HG03103 (cell line): ENCODE results near the gene KCTD11.
"Not testable (repeated sequence)": the region's sequence is repeated elsewhere in the genome, so short reads cannot be mapped to it uniquely, and the experiment has no call there.

ENCODE experiments used
- ATAC-seq: cut with Tn5 transposase; IDR thresholded peaks from one replicate; pipeline ENCODE4 v1.9.1; 2021; ENCODE audit warnings: low read depth; ENCODE audit not compliant: unreplicated experiment

The KCTD11 gene

GRCh38 chr17:7340179-7340578 lies 11.8 kb upstream of the KCTD11 start:
- no peak for ATAC-seq

GRCh38 chr17:7341842-7342241 lies 10.1 kb upstream of the KCTD11 start:
- no peak for ATAC-seq

GRCh38 chr17:7343250-7343649 lies 8.7 kb upstream of the KCTD11 start:
- ATAC-seq: no peak

GRCh38 chr17:7346761-7347614 lies 5.0 kb upstream of the KCTD11 start:
- ATAC-seq: no peak

GRCh38 chr17:7347630-7348477 lies 4.1 kb upstream of the KCTD11 start:
- ATAC-seq: no peak

- no peak for ATAC-seq
Observed at GRCh38 chr17:7348478-7349242, 3.3 kb upstream of the KCTD11 start.

GRCh38 chr17:7352503-7352889 lies 534 bp downstream of the KCTD11 start:
- no peak for ATAC-seq

GRCh38 chr17:7352910-7353635 lies 1.1 kb downstream of the KCTD11 start:
- no peak for ATAC-seq

- ATAC-seq: no peak
Observed at GRCh38 chr17:7354262-7354843, 2.4 kb downstream of the KCTD11 start.

GRCh38 chr17:7355053-7355452 lies 3.1 kb downstream of the KCTD11 start, which contains the start of gene TMEM95:
Gene TMEM95, plus strand, starts transcription at chr17:7355156. Its CDS starts 49 bp downstream, at chr17:7355205.
- ATAC-seq: no peak

- no peak for ATAC-seq
Observed at GRCh38 chr17:7355573-7355972, 3.6 kb downstream of the KCTD11 start.

- ATAC-seq: no peak
Observed at GRCh38 chr17:7356072-7356549, 4.1 kb downstream of the KCTD11 start.

- ATAC-seq: no peak
Observed at GRCh38 chr17:7356756-7357155, 4.8 kb downstream of the KCTD11 start.

GRCh38 chr17:7357381-7357780 lies 5.4 kb downstream of the KCTD11 start:
- no peak for ATAC-seq

GRCh38 chr17:7361906-7362305 lies 9.9 kb downstream of the KCTD11 start:
- ATAC-seq: no peak

GRCh38 chr17:7363311-7363710 lies 11.3 kb downstream of the KCTD11 start:
- no peak for ATAC-seq

- ATAC-seq: not testable (repeated sequence)
Observed at GRCh38 chr17:7365963-7366362, 14.0 kb downstream of the KCTD11 start.

- no peak for ATAC-seq
Observed at GRCh38 chr17:7367083-7367482, 15.1 kb downstream of the KCTD11 start.

- no peak for ATAC-seq
Observed at GRCh38 chr17:7367918-7368598, 16.1 kb downstream of the KCTD11 start.
